Occipital lobe (tissue), 2 donors: ENCODE results near the gene RCE1. TPM values are rescaled to one million over a fixed set of nuclear protein-coding genes. Genes with fewer than 3 reads are reported as not detected.
"Not testable (repeated sequence)": the region's sequence is repeated elsewhere in the genome, so short reads cannot be mapped to it uniquely, and the experiment has no call there.

ENCODE experiments used
- DNase-seq: peaks from one replicate; lab custom pipeline; 2025; lab: John Stamatoyannopoulos, UW
- total RNA-seq: library from RNA; depleted of rRNA; stranded (reverse); fragments of >200 nt; gene quantifications from one replicate; pipeline ENCODE4 v1.2.3, GENCODE V29; 2014

RCE1 gene, protein sequence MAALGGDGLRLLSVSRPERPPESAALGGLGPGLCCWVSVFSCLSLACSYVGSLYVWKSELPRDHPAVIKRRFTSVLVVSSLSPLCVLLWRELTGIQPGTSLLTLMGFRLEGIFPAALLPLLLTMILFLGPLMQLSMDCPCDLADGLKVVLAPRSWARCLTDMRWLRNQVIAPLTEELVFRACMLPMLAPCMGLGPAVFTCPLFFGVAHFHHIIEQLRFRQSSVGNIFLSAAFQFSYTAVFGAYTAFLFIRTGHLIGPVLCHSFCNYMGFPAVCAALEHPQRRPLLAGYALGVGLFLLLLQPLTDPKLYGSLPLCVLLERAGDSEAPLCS
- 12.2 TPM for total RNA-seq

GRCh38 chr11:66842896-66843775 lies at the start of gene RCE1:
RCE1 (plus strand) TSS chr11:66843441; CDS start chr11:66843456, 15 bp downstream.
- DNase-seq, result peak; percentile 76

- not testable (repeated sequence) for DNase-seq
These were observed 43.4 kb upstream of the RCE1 start for GRCh38 chr11:66799815-66800214.

DNA sequence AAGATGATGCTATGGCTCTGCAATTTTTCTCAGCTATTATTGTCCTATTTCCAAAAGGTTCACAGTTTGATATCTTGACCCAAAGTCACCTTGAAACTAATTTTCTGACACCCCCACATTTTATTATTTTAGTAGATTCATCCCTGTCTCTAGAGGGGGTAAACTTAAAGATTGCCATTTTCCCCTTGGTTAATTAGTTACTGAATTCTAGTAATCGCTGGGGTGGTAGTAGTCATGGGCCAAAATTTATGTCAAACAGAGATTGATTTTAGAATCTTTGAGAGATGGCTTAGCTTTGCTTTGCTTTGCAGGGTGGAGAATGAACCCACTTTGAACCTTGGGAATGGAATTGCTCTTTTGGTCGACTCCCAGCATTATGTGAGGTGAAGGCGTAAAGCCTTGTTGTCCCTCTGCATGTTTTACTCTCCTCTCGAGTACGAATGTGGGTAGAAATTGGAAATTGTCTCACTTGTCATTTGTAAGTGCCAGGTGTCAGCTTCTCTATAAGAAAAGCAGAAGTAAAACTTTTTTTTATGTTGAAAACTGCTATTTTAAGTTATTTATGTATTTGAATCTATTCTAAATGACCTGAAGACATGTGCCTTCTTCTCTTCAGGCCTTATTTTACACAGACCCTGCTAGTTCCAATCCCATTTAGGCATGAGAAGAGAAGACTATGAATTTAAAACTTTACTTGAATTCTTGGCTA lies 42.4 kb upstream of the RCE1 start:
- DNase-seq, result no peak

GRCh38 chr11:66809592-66809991 lies 33.6 kb upstream of the RCE1 start:
- no peak for DNase-seq

DNA sequence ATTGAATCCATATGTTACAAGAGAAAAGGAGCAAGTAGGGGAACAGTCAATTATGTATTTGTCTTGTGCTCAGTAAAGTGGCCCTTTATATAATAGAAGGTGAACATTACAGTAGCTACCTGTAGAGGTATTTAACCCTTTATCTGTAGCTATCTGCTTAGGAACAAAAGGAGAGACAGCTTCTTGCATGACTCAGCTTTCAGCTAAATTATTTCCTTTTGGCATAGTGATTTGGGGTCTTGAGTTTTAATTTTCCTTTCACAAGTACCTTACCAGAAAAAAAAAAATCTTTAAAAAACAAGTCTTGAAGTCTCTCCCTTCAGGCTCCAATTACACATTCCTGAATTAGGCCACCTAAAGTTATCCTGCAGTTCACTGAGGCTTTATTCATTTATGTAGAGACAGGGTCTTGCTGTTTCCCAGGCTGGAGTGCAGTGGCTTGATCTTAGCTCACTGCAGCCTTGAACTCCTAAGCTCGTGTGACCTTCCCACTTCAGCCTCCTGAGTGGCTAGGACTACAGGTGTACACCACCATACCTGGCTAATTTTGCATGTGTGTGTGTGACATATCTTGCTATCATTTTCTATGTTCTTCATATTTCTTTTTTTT lies 32.6 kb upstream of the RCE1 start:
- DNase-seq, result no peak

GRCh38 chr11:66814678-66815077 lies 28.6 kb upstream of the RCE1 start:
- DNase-seq, result no peak

DNA sequence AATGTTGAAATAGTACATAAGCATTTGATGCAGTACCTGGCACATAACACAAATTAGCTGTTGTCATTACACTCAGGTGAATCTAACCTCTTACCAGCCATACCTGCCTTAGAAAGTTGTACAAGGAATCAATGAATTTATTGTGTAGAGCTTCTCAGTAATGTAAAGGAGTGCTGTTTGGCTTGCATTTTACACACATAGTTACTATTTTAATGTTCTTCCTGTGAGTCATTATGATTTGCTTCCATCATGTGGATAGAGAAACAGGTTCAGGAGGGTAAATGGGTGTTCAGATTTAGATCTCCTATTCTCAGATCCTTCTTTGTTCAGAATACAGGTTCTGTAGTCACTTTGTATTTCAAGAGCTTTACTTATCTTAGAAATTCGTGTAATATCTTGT lies 27.6 kb upstream of the RCE1 start:
- no peak for DNase-seq

- DNase-seq, result no peak
These were observed 24.8 kb upstream of the RCE1 start for GRCh38 chr11:66818231-66818955.

- no peak for DNase-seq
These were observed 22.9 kb upstream of the RCE1 start for GRCh38 chr11:66820381-66820780.

DNA sequence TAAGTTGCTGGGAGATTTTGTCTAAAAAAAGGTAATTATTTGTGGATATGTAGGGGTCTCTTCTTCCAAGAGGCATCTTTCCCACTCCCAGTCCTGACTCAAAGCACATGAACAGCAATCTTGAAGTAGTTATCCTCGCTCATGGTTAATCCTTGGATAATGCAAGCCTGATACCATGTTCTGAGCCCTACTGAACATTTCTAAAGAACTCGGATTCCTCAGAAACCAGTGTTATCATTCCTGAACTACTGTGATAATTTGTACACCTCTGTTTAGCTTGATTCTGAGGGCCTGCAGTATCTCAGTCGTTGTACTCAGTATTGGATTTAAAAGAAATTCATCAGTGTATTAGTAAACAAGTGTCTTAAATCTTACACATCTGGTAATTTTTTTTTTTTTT lies 22.3 kb upstream of the RCE1 start:
- DNase-seq, result no peak

DNA sequence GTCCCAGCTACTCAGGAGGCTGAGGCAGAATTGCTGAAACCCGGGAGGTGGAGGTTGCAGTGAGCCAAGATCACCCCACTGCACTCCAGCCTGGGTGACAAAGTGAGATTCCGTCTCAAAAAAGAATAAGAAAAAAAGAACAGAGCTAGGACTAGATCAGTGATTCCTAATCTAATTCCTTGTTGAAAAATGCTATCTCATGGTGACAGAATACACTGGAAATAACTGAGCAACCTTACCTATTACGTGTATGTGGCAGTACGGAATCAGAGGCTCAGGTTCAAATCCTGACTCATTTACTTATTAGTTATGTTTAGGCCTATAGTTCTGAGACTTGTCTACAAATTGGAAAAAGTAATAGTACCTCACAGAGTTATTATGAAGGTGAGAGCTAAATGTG lies 19.5 kb upstream of the RCE1 start:
- DNase-seq, result no peak

DNA sequence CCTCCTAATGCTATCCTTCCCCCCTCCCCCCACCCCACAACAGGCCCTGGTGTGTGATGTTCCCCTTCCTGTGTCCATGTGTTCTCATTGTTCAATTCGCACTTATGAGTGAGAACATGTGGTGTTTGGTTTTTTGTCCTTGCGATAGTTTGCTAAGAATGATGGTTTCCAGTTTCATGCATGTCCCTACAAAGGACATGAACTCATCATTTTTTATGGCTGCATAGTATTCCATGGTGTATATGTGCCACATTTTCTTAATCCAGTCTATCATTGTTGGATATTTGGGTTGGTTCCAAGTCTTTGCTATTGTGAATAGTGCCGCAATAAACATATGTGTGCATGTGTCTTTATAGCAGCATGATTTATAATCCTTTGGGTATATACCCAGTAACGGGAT lies 18.7 kb upstream of the RCE1 start:
- not testable (repeated sequence) for DNase-seq

- DNase-seq, result no peak
These were observed 8.7 kb upstream of the RCE1 start for GRCh38 chr11:66834539-66834845.

GRCh38 chr11:66834943-66835342 lies 8.3 kb upstream of the RCE1 start:
- DNase-seq, result no peak

DNA sequence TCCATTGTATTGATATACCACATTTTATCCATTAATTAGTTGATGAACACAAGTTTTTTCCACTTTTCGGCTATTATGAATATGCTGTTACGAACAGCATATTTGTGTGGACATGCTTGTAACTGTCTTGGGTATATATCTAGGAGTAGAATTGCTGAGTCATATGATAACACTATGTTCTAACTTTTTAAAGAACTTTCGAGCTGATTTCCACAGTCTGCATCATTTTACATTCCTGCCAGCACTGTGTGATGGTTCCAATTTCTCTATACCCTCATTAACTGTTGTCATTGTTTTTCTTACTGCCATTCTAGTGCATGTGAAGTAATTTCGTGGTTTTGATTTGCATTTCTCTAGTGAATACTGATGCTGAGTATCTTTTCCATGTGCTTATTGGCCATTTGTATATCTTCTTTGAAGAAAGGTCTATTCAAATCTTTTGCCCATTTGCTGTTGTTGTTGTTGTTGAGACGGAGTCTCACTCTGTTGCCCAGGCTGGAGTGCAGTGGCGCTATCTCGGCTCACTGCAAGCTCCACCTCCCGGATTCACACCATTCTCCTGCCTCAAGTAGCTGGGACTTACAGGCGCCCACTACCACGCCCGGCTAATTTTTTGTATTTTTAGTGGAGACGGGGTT lies 7.4 kb upstream of the RCE1 start:
- no peak for DNase-seq

GRCh38 chr11:66840317-66841091 lies 2.7 kb upstream of the RCE1 start:
- no peak for DNase-seq

DNA sequence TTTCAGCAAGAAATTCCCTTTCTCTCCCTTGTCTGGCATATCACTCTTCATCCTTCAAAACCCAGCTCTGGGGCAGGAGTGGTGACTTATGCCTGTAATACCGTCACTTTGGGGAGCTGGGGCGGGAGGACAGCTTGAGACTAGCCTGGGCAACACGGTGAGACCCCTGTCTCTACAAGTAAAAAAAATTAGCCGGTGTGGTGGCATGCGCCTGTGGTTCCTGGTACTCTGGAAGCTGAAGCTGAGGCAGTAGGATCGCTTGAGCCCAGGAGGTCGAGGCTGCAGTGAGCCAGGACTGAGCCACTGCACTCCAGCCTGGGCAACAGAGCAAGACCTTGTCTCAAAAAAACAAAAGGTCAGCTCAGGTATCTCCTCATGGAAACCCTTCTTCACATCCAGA lies 1.4 kb upstream of the RCE1 start:
- no peak for DNase-seq

DNA sequence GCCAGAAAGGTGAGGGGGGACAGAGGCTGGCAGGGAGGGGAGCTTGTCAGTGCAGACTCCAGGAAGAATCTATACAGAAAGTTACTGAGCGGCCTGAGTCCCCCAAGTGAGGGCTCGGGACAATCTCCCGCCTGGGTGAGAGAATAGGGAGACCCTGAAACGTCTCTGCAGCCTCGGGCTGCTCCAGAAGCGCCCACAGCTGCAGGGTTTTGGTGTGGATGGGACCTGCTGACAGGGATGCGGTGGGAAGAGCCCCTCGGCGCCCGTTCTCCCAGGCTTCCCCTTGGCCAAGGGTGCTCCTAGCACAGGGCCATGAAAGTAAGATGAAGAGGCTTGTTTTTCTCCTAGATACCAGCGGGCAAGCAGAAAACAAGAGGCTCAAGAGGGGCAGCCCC lies 743 bp upstream of the RCE1 start:
- DNase-seq, result no peak

DNA sequence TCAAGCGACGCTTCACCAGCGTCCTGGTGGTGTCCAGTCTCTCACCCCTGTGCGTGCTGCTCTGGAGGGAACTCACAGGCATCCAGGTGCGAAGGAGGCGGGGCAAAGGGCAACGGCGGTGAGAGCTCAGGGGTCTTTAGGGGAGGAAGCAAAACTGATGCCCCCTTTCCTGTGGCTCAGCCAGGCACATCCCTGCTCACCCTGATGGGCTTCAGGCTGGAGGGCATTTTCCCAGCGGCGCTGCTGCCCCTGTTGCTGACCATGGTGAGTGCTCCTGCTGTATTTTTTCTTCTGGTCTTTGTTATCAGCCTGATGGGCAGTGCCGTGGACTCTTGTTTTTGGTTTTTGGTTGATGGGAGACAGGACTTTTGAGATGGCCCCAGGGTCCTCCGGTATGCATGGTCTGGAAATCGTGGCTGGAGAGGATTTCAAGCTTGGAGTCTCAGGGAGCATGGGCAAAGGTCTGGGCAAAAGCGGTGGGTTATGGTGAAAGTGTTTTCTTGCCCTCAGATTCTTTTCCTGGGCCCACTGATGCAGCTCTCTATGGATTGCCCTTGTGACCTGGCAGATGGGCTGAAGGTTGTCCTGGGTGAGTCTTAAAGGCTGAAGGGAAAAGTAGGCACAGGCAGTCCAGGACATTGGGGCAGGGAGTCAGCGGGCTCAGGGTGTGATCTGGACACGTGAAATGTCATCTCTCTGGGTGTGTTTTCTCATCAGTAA lies 695 bp downstream of the RCE1 start:
- DNase-seq, result no peak
